GM12878 (cell line): Measurements from ENCODE around the gene DBR1. TPM values are rescaled to one million over a fixed set of nuclear protein-coding genes. Genes with fewer than 3 reads are reported as not detected.

Experiments
- ATAC-seq: fragments of 200-7000 bp; cut with Tn5 transposase; 3 replicates; pipeline ENCODE4 v1.9.1; 2020; ENCODE audit warnings: mild to moderate bottlenecking, moderate library complexity
- BruUV-seq: library from RNA; stranded (reverse); fragments of 400-500 nt; replicated peaks from 2 replicates; lab custom pipeline; 2021; lab: Mats Ljungman, UMichigan
- CTCF ChIA-PET: fragments of 300-600 bp; sonication (Branson Sonifier 250); formaldehyde crosslinking; extraction: SDS; loops from one replicate; lab custom pipeline; 2021; ENCODE audit warnings: inconsistent platforms; lab: Yijun Ruan, JAX
- POLR2A ChIA-PET: fragments of 350-600 bp; formaldehyde crosslinking; extraction: SDS; loops from one replicate; lab custom pipeline; 2021; ENCODE audit warnings: inconsistent platforms; lab: Charles Lee
- RAD21 ChIA-PET: fragments of 300-600 bp; sonication (Branson Sonifier 250); formaldehyde crosslinking; loops from one replicate; lab custom pipeline; 2023; ENCODE audit warnings: antibody characterized with exemption; ENCODE audit not compliant: unreplicated experiment; lab: Charles Lee
- SMC1A ChIA-PET: fragments of 300-600 bp; sonication (Branson Sonifier 250); formaldehyde crosslinking; loops from one replicate; lab custom pipeline; 2023; ENCODE audit not compliant: unreplicated experiment, uncharacterized antibody; lab: Charles Lee
- DNase-seq: peaks from one replicate; pipeline ENCODE4 v3.0.0-alpha.2; 2011; ENCODE audit warnings: low read depth, low spot score
- FAIRE-seq: peaks from 3 replicates; lab custom pipeline; 2011; peaks lifted over from hg19 to GRCh38; lab: Jason Lieb, UNC
- H2AFZ ChIP-seq: 2 replicates; pipeline ENCODE4 v1.6.0; 2011; ENCODE audit warnings: low read depth, low read length, control low read depth; ENCODE audit not compliant: control insufficient read depth
- H3K27ac ChIP-seq: 2 replicates; pipeline ENCODE4 v1.5.1; 2011; ENCODE audit warnings: control low read depth; ENCODE audit not compliant: control insufficient read depth, insufficient read depth
- H3K27me3 ChIP-seq, 2 experiments: replicated peaks in 1 of 2; 2 replicates each; pipeline versions ENCODE4 v1.6.0 to v1.6.1; 2011; ENCODE audit warnings: low read length in 1 of 2; ENCODE audit not compliant: control insufficient read depth in 2 of 2, insufficient read depth in 2 of 2
- H3K36me3 ChIP-seq, 2 experiments: 2 replicates each; pipeline ENCODE4 v1.5.1; 2011; ENCODE audit warnings: low read length in 1 of 2; ENCODE audit not compliant: control insufficient read depth in 2 of 2, insufficient read depth in 2 of 2
- H3K4me1 ChIP-seq: 2 replicates; pipeline ENCODE4 v1.6.1; 2011; ENCODE audit warnings: mild to moderate bottlenecking, low read length, moderate library complexity, mixed read lengths; ENCODE audit not compliant: control insufficient read depth, insufficient read depth
- H3K4me2 ChIP-seq: 2 replicates; pipeline ENCODE4 v1.6.0; 2011; ENCODE audit warnings: control low read depth; ENCODE audit not compliant: control insufficient read depth, insufficient read depth
- H3K4me3 ChIP-seq: fragments of 200-600 bp; sonication (generic); 2 replicates; pipeline ENCODE4 v1.5.1; 2016
- H3K79me2 ChIP-seq: 2 replicates; pipeline ENCODE4 v1.6.0; 2011; ENCODE audit warnings: low read length; ENCODE audit not compliant: control insufficient read depth, insufficient read depth
- H3K9ac ChIP-seq: 2 replicates; pipeline ENCODE4 v1.8.0; 2011; ENCODE audit warnings: low read length, control low read depth, mixed read lengths; ENCODE audit not compliant: control insufficient read depth, insufficient read depth
- H3K9me3 ChIP-seq: replicated peaks from 3 replicates; pipeline ENCODE4 v1.5.1; 2011; ENCODE audit warnings: mild to moderate bottlenecking, low read length; ENCODE audit not compliant: control insufficient read depth, insufficient read depth
- H4K20me1 ChIP-seq: 2 replicates; pipeline ENCODE4 v1.6.0; 2011; ENCODE audit not compliant: control insufficient read depth, insufficient read depth
- POU2F2 ChIP-seq: IDR thresholded peaks from 3 replicates; pipeline ENCODE4 v1.6.1; 2011; ENCODE audit warnings: low read depth, mild to moderate bottlenecking, low read length, borderline replicate concordance
- RAD21 ChIP-seq: IDR thresholded peaks from 2 replicates; pipeline ENCODE4 v1.6.1; 2011; ENCODE audit warnings: mild to moderate bottlenecking, low read depth, low read length, moderate library complexity; ENCODE audit not compliant: insufficient read depth
- SMC3 ChIP-seq: IDR thresholded peaks from 2 replicates; pipeline ENCODE4 v1.6.1; 2011; ENCODE audit warnings: low read length, improper control_type of control experiment, borderline replicate concordance
- WGBS: methylation state at CpG from one replicate; pipeline ENCODE4 v1.1.6; 2016; ENCODE audit warnings: low lambda C conversion rate; ENCODE audit not compliant: insufficient replicate concordance, insufficient coverage; ENCODE audit errors: missing lambda C conversion rate; 5-methylcytosine and 5-hydroxymethylcytosine counted together
- in situ Hi-C: fragments of 300-500 bp; cut with MboI; formaldehyde crosslinking; loops from 9 replicates; pipeline ENCODE4 v1.14.3; 2018; ENCODE audit warnings: mixed read lengths
- intact Hi-C: fragments of 100-400 bp; cut with micrococcal nuclease; formaldehyde crosslinking; loops from one replicate; pipeline ENCODE4 v1.14.2; 2022; ENCODE audit not compliant: unreplicated experiment
- polyA plus RNA-seq, 11 experiments: library from polyadenylated mRNA; depleted of rRNA in 4 of 11; unstranded in 6 of 11; stranded (reverse) in 5 of 11; fragments of >200 nt; fragmentation: Nextera tagmentation in 4 of 11; fragmentation: Illumina TruSeq in 1 of 11; extraction: Ambion mirVana in 4 of 11; extraction: Trizol in 1 of 11; gene quantifications; 1 replicate in 1 of 11; 2 replicates in 10 of 11; pipeline versions ENCODE4 v1.2.1 to v1.2.3, GENCODE V29; 2011 to 2016; ENCODE audit warnings: inconsistent platforms in 2 of 11, missing spikeins in 2 of 11, low read depth in 1 of 11
- total RNA-seq, 4 experiments: library from RNA; depleted of rRNA in 3 of 4; stranded (reverse); fragments of >200 nt in 3 of 4; fragmentation: Illumina TruSeq in 1 of 4; extraction: Trizol in 1 of 4; gene quantifications; 2 replicates each; pipeline versions ENCODE4 v1.2.1 to v1.2.3, GENCODE V29; 2013 to 2021
- TF ChIP-seq, protein P1 (sequence below), 3 experiments: IDR thresholded peaks in 2 of 3; conservative IDR thresholded peaks in 1 of 3; 2 replicates each; pipeline ENCODE4 v1.5.1; 2011; ENCODE audit warnings: low read depth in 3 of 3, low read length in 3 of 3, mild to moderate bottlenecking in 3 of 3, control low read depth in 2 of 3, moderate library complexity in 2 of 3, inconsistent platforms in 1 of 3, mixed read lengths in 1 of 3; ENCODE audit not compliant: control insufficient read depth in 2 of 3, insufficient read depth in 1 of 3; ENCODE audit errors: extremely low read depth in 1 of 3

Gene DBR1
- total and polyA plus RNA-seq, 10 of the 15 experiments (the other 5 are each of a cell fraction or from before 2014, with no cell fraction given) = 4.1 to 17.3 (median 15.8) TPM

DNA sequence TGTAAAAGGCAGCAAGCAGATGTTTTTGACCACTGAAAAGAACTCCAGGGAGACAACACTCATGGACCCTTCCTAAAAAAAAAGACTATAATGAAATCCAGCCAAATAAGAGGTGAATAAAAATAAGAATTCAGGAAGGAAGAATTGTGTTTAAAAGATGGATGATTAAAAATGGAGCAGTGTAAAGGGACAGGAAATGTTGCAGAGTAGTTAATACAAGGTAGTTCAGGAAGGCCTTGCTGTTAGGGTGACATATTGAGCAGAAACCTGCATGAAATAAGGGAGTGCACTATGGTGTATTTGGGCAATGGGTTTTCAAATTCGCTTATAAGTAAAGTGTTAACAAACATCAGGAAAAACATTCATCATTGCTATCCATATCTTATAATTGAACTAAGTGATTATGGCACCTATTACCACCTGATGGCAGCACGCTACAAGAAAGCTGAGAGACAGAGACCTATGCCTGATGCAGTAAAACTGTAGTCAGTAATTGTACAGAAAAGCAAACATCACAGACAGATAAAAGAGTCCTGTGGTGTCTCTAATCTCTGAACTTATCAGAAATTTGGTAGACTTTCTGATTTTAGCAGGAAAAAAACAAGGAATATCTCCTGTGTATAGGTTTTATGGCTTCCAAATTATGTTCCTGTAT lies 5.8 kb upstream of the DBR1 start:
- in situ Hi-C loops (no loop called here), intact Hi-C loops (loop anchor here (2.0 to 10.0 kb wide), 3 partner anchors 92 to 234 kb away; no protein-coding TSS in a partner anchor)
- peak; percentile 94 for ATAC-seq
- DNase-seq = no peak
- no peaks in the 10 kb centered on the region for H4K20me1 ChIP-seq
- no peaks in the 10 kb centered on the region for H3K79me2 ChIP-seq
- H3K4me2 ChIP-seq = no peak overlapping the region
- no peaks in the 10 kb centered on the region for H3K4me1 ChIP-seq
- no TSS peak for BruUV-seq
- FAIRE-seq = peak; percentile 96
- ChIA-PET POLR2A (no interaction called here), RAD21 (no interaction called here), SMC1A (interaction anchor here (0.6 to 1.1 kb wide), 3 partner anchors 17 to 29 kb away, joined by 3 to 4 read pairs (median 3); no protein-coding TSS in a partner anchor), CTCF (interaction anchor here (0.8 to 3.1 kb wide), 8 partner anchors 9 to 743 kb away, joined by 3 to 11 read pairs (median 4); no protein-coding TSS in a partner anchor)
- H3K36me3 ChIP-seq = no peaks in the 10 kb centered on the region
- peaks cover 0 to 2% of the 10 kb centered on the region in 2 experiments; a peak in 1 of 4 replicates for H3K27me3 ChIP-seq
- H2AFZ ChIP-seq = no peak overlapping the region
- no peaks in the 10 kb centered on the region for H3K9me3 ChIP-seq
- no peak overlapping the region for H3K4me3 ChIP-seq
- no peak overlapping the region for H3K9ac ChIP-seq
- H3K27ac ChIP-seq = no peak overlapping the region
- 0% methylated on average over 2 of the region's 2 CpGs for WGBS
- no peak for TF ChIP-seq POU2F2
- peak; percentile 87 for TF ChIP-seq RAD21
- TF ChIP-seq, protein P1, sequence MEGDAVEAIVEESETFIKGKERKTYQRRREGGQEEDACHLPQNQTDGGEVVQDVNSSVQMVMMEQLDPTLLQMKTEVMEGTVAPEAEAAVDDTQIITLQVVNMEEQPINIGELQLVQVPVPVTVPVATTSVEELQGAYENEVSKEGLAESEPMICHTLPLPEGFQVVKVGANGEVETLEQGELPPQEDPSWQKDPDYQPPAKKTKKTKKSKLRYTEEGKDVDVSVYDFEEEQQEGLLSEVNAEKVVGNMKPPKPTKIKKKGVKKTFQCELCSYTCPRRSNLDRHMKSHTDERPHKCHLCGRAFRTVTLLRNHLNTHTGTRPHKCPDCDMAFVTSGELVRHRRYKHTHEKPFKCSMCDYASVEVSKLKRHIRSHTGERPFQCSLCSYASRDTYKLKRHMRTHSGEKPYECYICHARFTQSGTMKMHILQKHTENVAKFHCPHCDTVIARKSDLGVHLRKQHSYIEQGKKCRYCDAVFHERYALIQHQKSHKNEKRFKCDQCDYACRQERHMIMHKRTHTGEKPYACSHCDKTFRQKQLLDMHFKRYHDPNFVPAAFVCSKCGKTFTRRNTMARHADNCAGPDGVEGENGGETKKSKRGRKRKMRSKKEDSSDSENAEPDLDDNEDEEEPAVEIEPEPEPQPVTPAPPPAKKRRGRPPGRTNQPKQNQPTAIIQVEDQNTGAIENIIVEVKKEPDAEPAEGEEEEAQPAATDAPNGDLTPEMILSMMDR (IDR thresholded peaks at IDR 0.05 in 2 of 3, conservative IDR thresholded peaks at IDR 0.05 in 1 of 3; ENCODE audit: control insufficient read depth in 2 of 3, extremely low read depth in 1 of 3, insufficient read depth in 1 of 3, low read depth in 3 of 3, low read length in 3 of 3) = peak; percentile 53 to 82 (median 53); a peak in 4 of 6 replicates
- peak; percentile 67; the same call in 1 of the 2 replicates for TF ChIP-seq SMC3
